Activated T-cell treated with anti-CD3 and anti-CD28 coated beads, Interleukin-2, amount 50 U/mL, for 24 hours (primary cell): ENCODE measurements around the gene DYNC2H1.

Source experiments
- DNase-seq: peaks from one replicate; pipeline ENCODE4 v3.0.0-alpha.2; 2020
- H3K27ac Mint-ChIP-seq: 2 replicates; pipeline ENCODE4 v1.8.0; 2020; ENCODE audit warnings: mild to moderate bottlenecking, mixed read lengths
- H3K27me3 Mint-ChIP-seq: 2 replicates; pipeline ENCODE4 v1.8.0; 2020; ENCODE audit warnings: mixed read lengths
- H3K36me3 Mint-ChIP-seq: 2 replicates; pipeline ENCODE4 v1.8.0; 2020; ENCODE audit warnings: low read depth, mixed read lengths
- H3K4me1 Mint-ChIP-seq: 2 replicates; pipeline ENCODE4 v1.8.0; 2020; ENCODE audit warnings: low read depth, mixed read lengths
- H3K4me3 Mint-ChIP-seq: 2 replicates; pipeline ENCODE4 v1.8.0; 2020; ENCODE audit warnings: mild to moderate bottlenecking, moderate library complexity, mixed read lengths
- H3K9me3 Mint-ChIP-seq: 2 replicates; pipeline ENCODE4 v1.8.0; 2020; ENCODE audit warnings: mixed read lengths

Gene DYNC2H1

GRCh38 chr11:103108933-103109817 is at the start of gene DYNC2H1:
Gene DYNC2H1 (plus strand): TSS chr11:103109426. CDS start chr11:103109575, 149 bp downstream.
- Mint-ChIP-seq H3K4me3 (peak within 1 kb of the TSS; percentile 88), H3K36me3 (peaks cover 5% of the 10 kb centered on the region), H3K4me1 (peaks cover 14% of the 10 kb centered on the region), H3K27ac (peak within 1 kb of the TSS; percentile 91), H3K9me3 (no peaks in the 10 kb centered on the region), H3K27me3 (peaks cover 9% of the 10 kb centered on the region)
- peak; percentile 90 for DNase-seq

- Mint-ChIP-seq H3K9me3 (no peaks in the 10 kb centered on the region), H3K27me3 (no peaks in the 10 kb centered on the region), H3K4me3 (no peak overlapping the region), H3K27ac (no peak overlapping the region), H3K4me1 (no peaks in the 10 kb centered on the region), H3K36me3 (peaks cover 87% of the 10 kb centered on the region)
- no peak for DNase-seq
Observed at GRCh38 chr11:103061656-103062055, 47.6 kb upstream of the DYNC2H1 start.

- H3K4me1 Mint-ChIP-seq, result peaks cover 44% of the 10 kb centered on the region
- peak overlapping the region; percentile 61 for H3K27ac Mint-ChIP-seq
- H3K4me3 Mint-ChIP-seq, result no peak overlapping the region
- no peak for DNase-seq
- H3K36me3 Mint-ChIP-seq, result peaks cover 85% of the 10 kb centered on the region
- no peaks in the 10 kb centered on the region for H3K9me3 Mint-ChIP-seq
- H3K27me3 Mint-ChIP-seq, result no peaks in the 10 kb centered on the region
Observed at GRCh38 chr11:103067118-103067517, 42.1 kb upstream of the DYNC2H1 start.

GRCh38 chr11:103069367-103069766 is 39.9 kb upstream of the DYNC2H1 start:
- H3K27me3 Mint-ChIP-seq, result no peaks in the 10 kb centered on the region
- DNase-seq, result no peak
- H3K4me1 Mint-ChIP-seq, result peaks cover 57% of the 10 kb centered on the region
- H3K9me3 Mint-ChIP-seq, result no peaks in the 10 kb centered on the region
- no peak overlapping the region for H3K4me3 Mint-ChIP-seq
- H3K27ac Mint-ChIP-seq, result peak overlapping the region; percentile 18
- H3K36me3 Mint-ChIP-seq, result peaks cover 85% of the 10 kb centered on the region

GRCh38 chr11:103070142-103070541 is 39.1 kb upstream of the DYNC2H1 start:
- no peak for DNase-seq
- Mint-ChIP-seq H3K4me3 (peak overlapping the region; percentile 25), H3K4me1 (peaks cover 57% of the 10 kb centered on the region), H3K9me3 (no peaks in the 10 kb centered on the region), H3K27ac (peak overlapping the region; percentile 74), H3K36me3 (peaks cover 88% of the 10 kb centered on the region), H3K27me3 (no peaks in the 10 kb centered on the region)

GRCh38 chr11:103071008-103071407 is 38.2 kb upstream of the DYNC2H1 start:
- Mint-ChIP-seq H3K27me3 (no peaks in the 10 kb centered on the region), H3K36me3 (peaks cover 89% of the 10 kb centered on the region), H3K4me1 (peaks cover 57% of the 10 kb centered on the region), H3K4me3 (peak overlapping the region; percentile 11), H3K27ac (peak overlapping the region; percentile 74), H3K9me3 (no peaks in the 10 kb centered on the region)
- DNase-seq, result no peak

- peaks cover 90% of the 10 kb centered on the region for H3K36me3 Mint-ChIP-seq
Observed at GRCh38 chr11:103076361-103076760, 32.9 kb upstream of the DYNC2H1 start.

GRCh38 chr11:103077554-103077953 is 31.7 kb upstream of the DYNC2H1 start:
- peaks cover 94% of the 10 kb centered on the region for H3K36me3 Mint-ChIP-seq
- peak overlapping the region; percentile 11 for H3K27ac Mint-ChIP-seq

More at GRCh38 chr11:103076361-103076760, 32.9 kb upstream of the DYNC2H1 start:
- DNase-seq, result no peak
- H3K4me1 Mint-ChIP-seq, result peaks cover 19% of the 10 kb centered on the region
- no peaks in the 10 kb centered on the region for H3K27me3 Mint-ChIP-seq
- no peak overlapping the region for H3K4me3 Mint-ChIP-seq
- no peak overlapping the region for H3K27ac Mint-ChIP-seq
- H3K9me3 Mint-ChIP-seq, result no peaks in the 10 kb centered on the region

GRCh38 chr11:103078710-103079109 is 30.5 kb upstream of the DYNC2H1 start:
- Mint-ChIP-seq H3K9me3 (no peaks in the 10 kb centered on the region), H3K36me3 (peaks cover 95% of the 10 kb centered on the region), H3K27ac (no peak overlapping the region), H3K27me3 (no peaks in the 10 kb centered on the region), H3K4me3 (no peak overlapping the region), H3K4me1 (peaks cover 8% of the 10 kb centered on the region)
- DNase-seq, result no peak

More at GRCh38 chr11:103077554-103077953, 31.7 kb upstream of the DYNC2H1 start:
- Mint-ChIP-seq H3K4me3 (no peak overlapping the region), H3K4me1 (peaks cover 14% of the 10 kb centered on the region), H3K27me3 (no peaks in the 10 kb centered on the region), H3K9me3 (no peaks in the 10 kb centered on the region)
- DNase-seq, result no peak

GRCh38 chr11:103079833-103080232 is 29.4 kb upstream of the DYNC2H1 start:
- Mint-ChIP-seq H3K4me3 (no peak overlapping the region), H3K27me3 (no peaks in the 10 kb centered on the region), H3K4me1 (peaks cover 7% of the 10 kb centered on the region), H3K9me3 (no peaks in the 10 kb centered on the region), H3K36me3 (peaks cover 95% of the 10 kb centered on the region), H3K27ac (no peak overlapping the region)
- no peak for DNase-seq

- DNase-seq, result no peak
- Mint-ChIP-seq H3K27me3 (no peaks in the 10 kb centered on the region), H3K27ac (peak overlapping the region; percentile 44), H3K9me3 (no peaks in the 10 kb centered on the region), H3K36me3 (peaks cover 87% of the 10 kb centered on the region), H3K4me3 (no peak overlapping the region), H3K4me1 (peaks cover 31% of the 10 kb centered on the region)
Observed at GRCh38 chr11:103085758-103086365, 23.4 kb upstream of the DYNC2H1 start.

GRCh38 chr11:103086461-103086860 is 22.8 kb upstream of the DYNC2H1 start:
- Mint-ChIP-seq H3K4me3 (no peak overlapping the region), H3K36me3 (peaks cover 87% of the 10 kb centered on the region), H3K27me3 (no peaks in the 10 kb centered on the region), H3K27ac (no peak overlapping the region), H3K4me1 (peaks cover 31% of the 10 kb centered on the region), H3K9me3 (no peaks in the 10 kb centered on the region)
- no peak for DNase-seq

GRCh38 chr11:103091064-103091800 is 18.0 kb upstream of the DYNC2H1 start:
- Mint-ChIP-seq H3K36me3 (peaks cover 51% of the 10 kb centered on the region), H3K4me1 (peaks cover 34% of the 10 kb centered on the region), H3K27me3 (peaks cover 20% of the 10 kb centered on the region), H3K27ac (peak overlapping the region; percentile 94), H3K9me3 (no peaks in the 10 kb centered on the region), H3K4me3 (peak overlapping the region; percentile 89)
- DNase-seq, result peak; percentile 73

- Mint-ChIP-seq H3K4me3 (peak within 1 kb of the TSS; percentile 89), H3K27ac (peak within 1 kb of the TSS; percentile 94), H3K27me3 (peaks cover 24% of the 10 kb centered on the region), H3K36me3 (peaks cover 46% of the 10 kb centered on the region), H3K4me1 (peaks cover 30% of the 10 kb centered on the region), H3K9me3 (no peaks in the 10 kb centered on the region)
- DNase-seq, result peak; percentile 96
Observed at GRCh38 chr11:103091801-103092524, 17.3 kb upstream of the DYNC2H1 start, which contains the start of gene DCUN1D5. Gene DCUN1D5 (minus strand): TSS chr11:103092160. CDS start chr11:103091872, 288 bp downstream.
